CD4-positive, alpha-beta T cell (primary cell): ENCODE results near the gene FDCSP. TPM values are rescaled to one million over a fixed set of nuclear protein-coding genes. Genes with fewer than 3 reads are reported as not detected.
"Not testable (repeated sequence)": the region's sequence is repeated elsewhere in the genome, so short reads cannot be mapped to it uniquely, and the experiment has no call there.

Experiments
- ATAC-seq: fragments of 200-7000 bp; cut with Tn5 transposase; one replicate; pipeline ENCODE4 v1.10.0; 2022; ENCODE audit warnings: mild to moderate bottlenecking; ENCODE audit not compliant: poor library complexity
- CTCF ChIA-PET: fragments of 350-600 bp; sonication (Branson Sonifier 250); formaldehyde crosslinking; loops from one replicate; lab custom pipeline; 2021; ENCODE audit warnings: antibody characterized with exemption, inconsistent platforms; lab: Charles Lee
- POLR2A ChIA-PET: fragments of 350-600 bp; sonication (Branson Sonifier 250); formaldehyde crosslinking; loops from one replicate; lab custom pipeline; 2021; ENCODE audit warnings: antibody characterized with exemption, inconsistent platforms; lab: Charles Lee
- DNase-seq, 14 experiments: peaks; one replicate each; pipeline ENCODE4 v3.0.0-alpha.2; 2013 to 2020; ENCODE audit warnings: mixed read lengths in 2 of 14
- H3K27ac ChIP-seq, 2 donors: one replicate each; pipeline versions ENCODE4 v1.5.1 to v1.7.0; 2013; ENCODE audit warnings: low read length in 2 of 2, low read depth in 1 of 2, mild to moderate bottlenecking in 1 of 2
- H3K27me3 ChIP-seq, 2 experiments: 1 replicate in 1 of 2; 2 replicates in 1 of 2; pipeline versions ENCODE4 v1.6.1 to v1.7.0; 2013; ENCODE audit warnings: low read length in 2 of 2, control low read depth in 1 of 2, mild to moderate bottlenecking in 1 of 2, moderate library complexity in 1 of 2; ENCODE audit not compliant: insufficient read depth in 2 of 2, control insufficient read depth in 1 of 2
- H3K36me3 ChIP-seq: one replicate; pipeline ENCODE4 v1.6.1; 2013; ENCODE audit warnings: low read length, control low read depth; ENCODE audit not compliant: insufficient read depth
- H3K4me1 ChIP-seq: one replicate; pipeline ENCODE4 v1.6.1; 2013; ENCODE audit warnings: low read length, control low read depth; ENCODE audit not compliant: insufficient read depth
- H3K4me3 ChIP-seq: one replicate; pipeline ENCODE4 v1.5.1; 2013; ENCODE audit warnings: mild to moderate bottlenecking, low read length, moderate library complexity
- H3K9me3 ChIP-seq, 2 experiments: 1 replicate in 1 of 2; 2 replicates in 1 of 2; pipeline versions ENCODE4 v1.6.1 to v1.7.0; 2013; ENCODE audit warnings: low read length in 2 of 2, mild to moderate bottlenecking in 2 of 2, control low read depth in 1 of 2, moderate library complexity in 1 of 2; ENCODE audit not compliant: control insufficient read depth in 1 of 2, insufficient read depth in 1 of 2
- H3K27ac Mint-ChIP-seq: one replicate; pipeline ENCODE4 v1.8.0; 2020; ENCODE audit warnings: mixed read lengths
- H3K27me3 Mint-ChIP-seq: one replicate; pipeline ENCODE4 v1.8.0; 2021; ENCODE audit warnings: mixed read lengths
- H3K36me3 Mint-ChIP-seq: one replicate; pipeline ENCODE4 v1.8.0; 2021; ENCODE audit warnings: low read depth, mixed read lengths
- H3K4me1 Mint-ChIP-seq: one replicate; pipeline ENCODE4 v1.8.0; 2021; ENCODE audit warnings: low read depth, mixed read lengths
- H3K4me3 Mint-ChIP-seq: one replicate; pipeline ENCODE4 v1.8.0; 2020; ENCODE audit warnings: mild to moderate bottlenecking, mixed read lengths
- H3K9me3 Mint-ChIP-seq: one replicate; pipeline ENCODE4 v1.8.0; 2020; ENCODE audit warnings: mixed read lengths
- intact Hi-C, 2 experiments: fragments of 100-400 bp; cut with DNase I in 1 of 2; cut with micrococcal nuclease in 1 of 2; formaldehyde crosslinking; loops; one replicate each; pipeline versions ENCODE4 v1.15.1 to v1.9.0; 2023 to 2025; cut with DNase I, micrococcal nuclease
- total RNA-seq, 174 experiments: library from RNA in 2 of 174; stranded (reverse) in 2 of 174; gene quantifications; one replicate each; pipeline ENCODE4 v1.2.3 and lab custom pipeline; 2021 to 2026
- TF ChIP-seq, protein P1 (sequence below): fragments of 200-600 bp; IDR thresholded peaks from one replicate; pipeline ENCODE4 v1.8.0; 2022; ENCODE audit warnings: antibody characterized with exemption, mild to moderate bottlenecking

Gene FDCSP
- total RNA-seq, 2 experiments from 2014 or later = not detected

- Histone ChIP-seq H3K27ac (no peak overlapping the region), H3K4me1 (no peaks in the 10 kb centered on the region), H3K36me3 (no peaks in the 10 kb centered on the region), H3K4me3 (no peak overlapping the region), H3K9me3 (no peaks in the 10 kb centered on the region), H3K27me3 (no peaks in the 10 kb centered on the region)
- Mint-ChIP-seq H3K4me1 (no peaks in the 10 kb centered on the region), H3K36me3 (no peaks in the 10 kb centered on the region), H3K27me3 (no peaks in the 10 kb centered on the region), H3K9me3 (peaks cover 3% of the 10 kb centered on the region), H3K27ac (no peak overlapping the region), H3K4me3 (no peak overlapping the region)
- intact Hi-C loops = no loop called here
- ChIA-PET CTCF (no interaction called here), POLR2A (no interaction called here)
- ATAC-seq (no peak), DNase-seq (no peak)
- TF ChIP-seq, protein P1, sequence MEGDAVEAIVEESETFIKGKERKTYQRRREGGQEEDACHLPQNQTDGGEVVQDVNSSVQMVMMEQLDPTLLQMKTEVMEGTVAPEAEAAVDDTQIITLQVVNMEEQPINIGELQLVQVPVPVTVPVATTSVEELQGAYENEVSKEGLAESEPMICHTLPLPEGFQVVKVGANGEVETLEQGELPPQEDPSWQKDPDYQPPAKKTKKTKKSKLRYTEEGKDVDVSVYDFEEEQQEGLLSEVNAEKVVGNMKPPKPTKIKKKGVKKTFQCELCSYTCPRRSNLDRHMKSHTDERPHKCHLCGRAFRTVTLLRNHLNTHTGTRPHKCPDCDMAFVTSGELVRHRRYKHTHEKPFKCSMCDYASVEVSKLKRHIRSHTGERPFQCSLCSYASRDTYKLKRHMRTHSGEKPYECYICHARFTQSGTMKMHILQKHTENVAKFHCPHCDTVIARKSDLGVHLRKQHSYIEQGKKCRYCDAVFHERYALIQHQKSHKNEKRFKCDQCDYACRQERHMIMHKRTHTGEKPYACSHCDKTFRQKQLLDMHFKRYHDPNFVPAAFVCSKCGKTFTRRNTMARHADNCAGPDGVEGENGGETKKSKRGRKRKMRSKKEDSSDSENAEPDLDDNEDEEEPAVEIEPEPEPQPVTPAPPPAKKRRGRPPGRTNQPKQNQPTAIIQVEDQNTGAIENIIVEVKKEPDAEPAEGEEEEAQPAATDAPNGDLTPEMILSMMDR = no peak
Observed at GRCh38 chr4:70203601-70204000, 22.3 kb upstream of the FDCSP start.

DNA sequence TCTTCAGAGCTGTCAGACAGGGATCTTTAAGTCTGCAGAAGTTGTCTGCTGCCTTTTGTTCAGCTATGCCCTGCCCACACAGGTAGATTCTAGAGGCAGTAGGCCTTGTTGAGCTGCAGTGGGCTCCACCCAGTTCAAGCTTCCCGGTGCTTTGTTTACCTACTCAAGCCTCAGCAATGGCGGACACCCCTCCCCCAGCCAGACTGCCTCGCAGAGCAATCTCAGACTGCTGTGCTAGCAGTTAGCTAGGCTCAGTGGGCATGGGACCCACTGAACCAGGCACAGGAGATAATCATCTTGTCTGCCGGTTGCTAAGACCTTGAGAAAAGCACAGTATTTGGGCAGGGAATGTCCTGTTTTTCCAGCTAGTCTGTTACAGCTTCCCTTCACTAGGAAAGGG lies 13.2 kb upstream of the FDCSP start:
- CTCF ChIA-PET, H3K27ac Mint-ChIP-seq, H3K36me3 Mint-ChIP-seq, H3K27ac ChIP-seq, H3K4me3 ChIP-seq, POLR2A ChIA-PET, H3K36me3 ChIP-seq, H3K9me3 Mint-ChIP-seq, H3K9me3 ChIP-seq, H3K4me1 ChIP-seq, H3K4me1 Mint-ChIP-seq, intact Hi-C loops, DNase-seq, H3K4me3 Mint-ChIP-seq, H3K27me3 Mint-ChIP-seq, H3K27me3 ChIP-seq, ATAC-seq: not testable (repeated sequence)

DNA sequence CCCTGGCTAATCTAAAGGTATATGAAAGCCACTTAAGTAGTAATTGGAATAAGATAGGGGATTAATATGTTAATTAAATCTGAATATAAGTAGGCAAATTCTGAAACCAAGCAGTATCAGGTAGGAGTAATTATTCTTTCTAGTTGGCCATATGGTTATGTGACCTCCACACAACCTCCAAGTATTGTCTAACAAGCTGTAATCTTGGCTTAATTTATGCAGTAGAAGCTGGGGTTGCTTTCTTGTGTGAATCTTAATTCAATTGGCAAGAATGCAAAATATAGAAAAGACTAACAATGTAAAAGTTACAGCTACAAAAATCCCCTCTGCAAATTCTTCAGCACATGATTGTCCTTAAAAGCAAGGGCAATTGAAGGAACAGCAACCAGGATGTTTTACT lies 9.8 kb upstream of the FDCSP start:
- H3K27ac Mint-ChIP-seq, H3K9me3 Mint-ChIP-seq, H3K36me3 ChIP-seq, H3K27ac ChIP-seq, H3K4me1 Mint-ChIP-seq, intact Hi-C loops, H3K4me1 ChIP-seq, H3K4me3 Mint-ChIP-seq, DNase-seq, H3K27me3 ChIP-seq, H3K36me3 Mint-ChIP-seq, CTCF ChIA-PET, H3K27me3 Mint-ChIP-seq, POLR2A ChIA-PET, ATAC-seq, H3K9me3 ChIP-seq, H3K4me3 ChIP-seq: not testable (repeated sequence)

GRCh38 chr4:70216550-70216949 lies 9.4 kb upstream of the FDCSP start:
- ATAC-seq, H3K27ac ChIP-seq, H3K27me3 Mint-ChIP-seq, intact Hi-C loops, H3K4me1 Mint-ChIP-seq, H3K27ac Mint-ChIP-seq, H3K4me1 ChIP-seq, H3K4me3 ChIP-seq, H3K4me3 Mint-ChIP-seq, POLR2A ChIA-PET, H3K9me3 Mint-ChIP-seq, H3K9me3 ChIP-seq, H3K27me3 ChIP-seq, CTCF ChIA-PET, DNase-seq, H3K36me3 ChIP-seq, H3K36me3 Mint-ChIP-seq: not testable (repeated sequence)

DNA sequence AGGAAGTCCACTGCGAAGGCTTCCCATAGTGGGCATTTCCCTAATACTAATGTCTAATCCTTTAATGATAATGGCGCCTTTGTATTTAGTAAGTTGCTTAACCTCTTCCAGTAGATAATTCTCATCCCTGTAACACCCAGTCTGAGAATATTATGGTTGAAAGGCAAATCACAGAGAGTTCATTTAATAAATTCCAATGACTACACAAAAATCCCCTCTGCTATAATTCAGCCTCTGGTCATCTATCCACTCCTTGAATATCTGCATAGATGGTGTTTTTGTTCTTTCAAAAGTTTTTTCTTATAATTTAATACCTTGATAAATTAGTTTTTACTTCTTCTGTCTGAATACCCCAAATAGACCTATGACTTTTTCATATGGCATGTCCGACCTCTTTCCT lies 4.5 kb upstream of the FDCSP start:
- ATAC-seq = not testable (repeated sequence)

DNA sequence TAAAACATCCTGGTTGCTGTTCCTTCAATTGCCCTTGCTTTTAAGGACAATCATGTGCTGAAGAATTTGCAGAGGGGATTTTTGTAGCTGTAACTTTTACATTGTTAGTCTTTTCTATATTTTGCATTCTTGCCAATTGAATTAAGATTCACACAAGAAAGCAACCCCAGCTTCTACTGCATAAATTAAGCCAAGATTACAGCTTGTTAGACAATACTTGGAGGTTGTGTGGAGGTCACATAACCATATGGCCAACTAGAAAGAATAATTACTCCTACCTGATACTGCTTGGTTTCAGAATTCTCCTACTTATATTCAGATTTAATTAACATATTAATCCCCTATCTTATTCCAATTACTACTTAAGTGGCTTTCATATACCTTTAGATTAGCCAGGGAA lies 4.1 kb upstream of the FDCSP start:
- H3K36me3 ChIP-seq, H3K27me3 Mint-ChIP-seq, H3K4me1 ChIP-seq, CTCF ChIA-PET, H3K27me3 ChIP-seq, H3K27ac ChIP-seq, H3K4me3 Mint-ChIP-seq, H3K4me3 ChIP-seq, H3K4me1 Mint-ChIP-seq, H3K9me3 ChIP-seq, POLR2A ChIA-PET, H3K9me3 Mint-ChIP-seq, H3K27ac Mint-ChIP-seq, ATAC-seq, intact Hi-C loops, H3K36me3 Mint-ChIP-seq, DNase-seq: not testable (repeated sequence)

More for the DNA sequence above, 4.5 kb upstream of the FDCSP start:
- H3K27me3 Mint-ChIP-seq, H3K9me3 Mint-ChIP-seq, intact Hi-C loops, POLR2A ChIA-PET, DNase-seq, H3K27ac ChIP-seq, H3K27ac Mint-ChIP-seq, H3K9me3 ChIP-seq, H3K4me3 ChIP-seq, CTCF ChIA-PET, H3K36me3 ChIP-seq, H3K4me1 Mint-ChIP-seq, H3K4me3 Mint-ChIP-seq, H3K27me3 ChIP-seq, H3K36me3 Mint-ChIP-seq, H3K4me1 ChIP-seq: not testable (repeated sequence)
